ENCODE data around the gene AK9. TPM values are rescaled to one million over a fixed set of nuclear protein-coding genes. Genes with fewer than 3 reads are reported as not detected.

AK9 gene
- total and polyA plus RNA-seq, 2 of the 8 experiments (the other 6 are each of a cell fraction or from before 2014, with no cell fraction given): 1.8 to 2.2 TPM

DNA sequence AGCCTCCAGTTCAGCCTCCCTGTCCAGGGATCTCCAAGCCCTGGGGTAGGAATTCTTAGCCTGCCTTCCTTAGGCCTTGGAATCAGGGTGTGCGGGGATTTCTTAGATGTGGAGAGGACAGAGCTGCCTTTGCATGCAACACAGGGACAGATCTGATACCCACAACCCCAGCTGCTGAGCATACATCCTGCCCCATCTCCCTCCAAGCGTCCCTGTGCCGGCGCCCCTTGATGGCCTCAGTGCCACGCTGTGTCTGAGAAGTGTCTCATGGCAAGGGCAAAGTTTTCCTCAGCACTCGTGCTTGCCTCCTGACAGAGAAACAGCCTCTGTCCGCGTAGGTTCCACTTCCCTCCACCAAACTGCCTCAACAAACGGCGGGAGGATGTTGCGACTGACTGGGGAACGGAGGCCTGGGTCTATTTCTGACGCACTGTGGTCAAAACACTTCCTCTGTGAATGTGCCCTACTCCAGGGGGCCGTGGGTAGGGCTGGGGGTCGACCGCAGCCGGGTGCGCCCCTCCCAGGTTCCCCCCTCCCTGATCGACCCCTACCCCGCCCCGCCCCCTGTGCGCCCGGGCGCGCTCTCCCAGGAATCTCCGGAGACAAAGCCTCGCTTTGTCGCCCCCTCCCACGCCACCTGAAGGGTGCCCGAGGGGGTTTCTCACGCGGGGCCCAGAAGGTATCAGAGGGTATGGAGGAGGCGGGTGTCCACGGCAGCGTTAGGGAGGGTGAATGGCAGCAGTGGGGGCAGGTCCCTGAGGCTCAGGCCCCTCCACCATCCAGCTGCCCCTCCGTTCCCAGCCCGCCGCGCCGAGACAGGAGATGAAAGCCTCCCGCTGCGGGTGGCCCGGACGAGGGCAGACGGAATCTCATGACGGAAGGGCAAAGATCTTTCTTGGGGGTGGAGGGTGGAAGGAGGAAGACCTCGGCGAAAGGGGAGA lies 236.2 kb downstream of the AK9 start (continued):
- TF ChIP-seq JUN (IDR thresholded peaks at IDR 0.05; ENCODE audit: low read depth, low read length) (no peak), HDAC2 (IDR thresholded peaks at IDR 0.05; ENCODE audit: borderline replicate concordance in 1 of 2, low read depth in 2 of 2, low read length in 2 of 2) (no peak), SUZ12 (IDR thresholded peaks at IDR 0.05; ENCODE audit: low read length) (no peak), SIRT6 (IDR thresholded peaks at IDR 0.05; ENCODE audit: low read length) (no peak), KDM1A (IDR thresholded peaks at IDR 0.05; ENCODE audit: borderline replicate concordance, low read length) (0 out of 2 replicates have a peak, but pooled peaks have one; percentile 17), CBX5 (IDR thresholded peaks at IDR 0.05; ENCODE audit: low read depth, low read length) (no peak)
